Upper lobe of left lung (tissue), 6 donors: ENCODE data around the gene ZNF609. TPM values are rescaled to one million over a fixed set of nuclear protein-coding genes. Genes with fewer than 3 reads are reported as not detected.

Experiments used
- ATAC-seq, 2 donors: fragments of 200-7000 bp; cut with Tn5 transposase; one replicate each; pipeline ENCODE4 v1.9.1; 2022; ENCODE audit warnings: mild to moderate bottlenecking in 2 of 2, moderate library complexity in 2 of 2; ENCODE audit not compliant: low FRiP score in 2 of 2
- DNase-seq, 2 donors: peaks; one replicate each; pipeline ENCODE4 v3.0.0-alpha.2; 2019 to 2020
- H3K27ac ChIP-seq, 4 donors: fragments of 200-600 bp; sonication (generic); one replicate each; pipeline ENCODE4 v1.5.1; 2016 to 2019
- H3K27me3 ChIP-seq, 4 donors: fragments of 200-600 bp; sonication (generic); one replicate each; pipeline ENCODE4 v1.5.1; 2017 to 2019
- H3K36me3 ChIP-seq, 4 donors: fragments of 200-600 bp; sonication (generic); one replicate each; pipeline ENCODE4 v1.5.1; 2016 to 2019
- H3K4me1 ChIP-seq, 4 donors: fragments of 200-600 bp; sonication (generic); one replicate each; pipeline ENCODE4 v1.5.1; 2018 to 2019
- H3K4me3 ChIP-seq, 4 donors: fragments of 200-600 bp; sonication (generic); one replicate each; pipeline ENCODE4 v1.5.1; 2017 to 2019; ENCODE audit warnings: mild to moderate bottlenecking in 2 of 4, moderate library complexity in 1 of 4
- H3K9me3 ChIP-seq, 4 donors: fragments of 200-600 bp; sonication (generic); one replicate each; pipeline ENCODE4 v1.5.1; 2018 to 2019
- CTCF ChIP-seq, 6 experiments: fragments of 450-650 bp in 4 of 6; fragments of 200-600 bp in 2 of 6; sonication (generic) in 2 of 6; IDR thresholded peaks; one replicate each; pipeline ENCODE4 v1.5.1; 2016 to 2019; ENCODE audit warnings: antibody characterized with exemption in 6 of 6
- EP300 ChIP-seq, 4 donors: sonication (generic); formaldehyde crosslinking; IDR thresholded peaks; one replicate each; pipeline ENCODE4 v1.5.1; 2017; ENCODE audit warnings: antibody characterized with exemption in 4 of 4, control low read depth in 2 of 4
- POLR2A ChIP-seq, 4 donors: fragments of 450-650 bp; IDR thresholded peaks; one replicate each; pipeline ENCODE4 v1.5.1; 2016 to 2017; ENCODE audit warnings: antibody characterized with exemption in 4 of 4, mild to moderate bottlenecking in 2 of 4
- POLR2AphosphoS5 ChIP-seq, 2 donors: sonication (generic); formaldehyde crosslinking; IDR thresholded peaks; one replicate each; pipeline ENCODE4 v1.5.1; 2017; ENCODE audit warnings: antibody characterized with exemption in 2 of 2
- WGBS, 2 donors: methylation state at CpG; one replicate each; pipeline ENCODE4 v1.1.5; 2017 to 2018; 5-methylcytosine and 5-hydroxymethylcytosine counted together
- total RNA-seq, 6 donors: library from RNA; depleted of rRNA in 4 of 6; stranded (reverse); fragments of >200 nt in 4 of 6; gene quantifications; one replicate each; pipeline versions ENCODE4 v1.1.0 to v1.2.1, GENCODE V29; 2016 to 2021
- donor health status: DM: no; HTN: no; CAD: no; lungs with moderate emphysema.
- donor health status: DM: no; HTN: yes; CAD: no; lungs with severe emphysema.

Gene ZNF609
- total RNA-seq, 6 donors from 2014 or later: 30.4 to 65.0 (median 44.5) TPM

GRCh38 chr15:64645995-64646394, 185.6 kb downstream of the ZNF609 start:
- Histone ChIP-seq H3K4me3 (no peak overlapping the region), H3K9me3 (no peaks in the 10 kb centered on the region), H3K27ac (no peak overlapping the region), H3K4me1 (peaks cover under 1 to 12% (median 4%) of the 10 kb centered on the region in 4 donors), H3K27me3 (no peaks in the 10 kb centered on the region), H3K36me3 (peaks cover 0 to 3% (median 0%) of the 10 kb centered on the region in 4 donors)
- TF ChIP-seq POLR2A (IDR thresholded peaks at IDR 0.05): no peak
- no peak for TF ChIP-seq EP300 (IDR thresholded peaks at IDR 0.05)
- TF ChIP-seq CTCF (IDR thresholded peaks at IDR 0.05): no peak
- TF ChIP-seq POLR2AphosphoS5 (IDR thresholded peaks at IDR 0.05): no peak
- ATAC-seq (no peak), DNase-seq (no peak)
- 89 to 100% methylated on average over 1 of the region's 1 CpG for WGBS, 2 donors

- Histone ChIP-seq H3K27ac (no peak overlapping the region), H3K4me1 (peaks cover 3 to 20% (median 13%) of the 10 kb centered on the region in 4 donors), H3K36me3 (peaks cover 0 to 2% (median 0%) of the 10 kb centered on the region in 4 donors), H3K9me3 (no peaks in the 10 kb centered on the region), H3K27me3 (no peaks in the 10 kb centered on the region), H3K4me3 (no peak overlapping the region)
- no peak for TF ChIP-seq POLR2AphosphoS5 (IDR thresholded peaks at IDR 0.05)
- TF ChIP-seq POLR2A (IDR thresholded peaks at IDR 0.05): no peak
- no peak for TF ChIP-seq CTCF (IDR thresholded peaks at IDR 0.05)
- TF ChIP-seq EP300 (IDR thresholded peaks at IDR 0.05): no peak
- no peak for ATAC-seq
- 96 to 98% methylated on average over 1 of the region's 1 CpG for WGBS, 2 donors
- no peak for DNase-seq
These were observed 187.0 kb downstream of the ZNF609 start for GRCh38 chr15:64647367-64647766.

GRCh38 chr15:64650552-64650951, 190.2 kb downstream of the ZNF609 start:
- ATAC-seq (no peak), DNase-seq (no peak)
- Histone ChIP-seq H3K9me3 (no peaks in the 10 kb centered on the region), H3K4me1 (peaks cover 0 to 20% (median 15%) of the 10 kb centered on the region in 4 donors), H3K27ac (no peak overlapping the region), H3K27me3 (no peaks in the 10 kb centered on the region), H3K36me3 (no peaks in the 10 kb centered on the region), H3K4me3 (no peak overlapping the region)
- 86 to 87% methylated on average over 1 of the region's 1 CpG for WGBS, 2 donors
- TF ChIP-seq POLR2A (IDR thresholded peaks at IDR 0.05): no peak
- no peak for TF ChIP-seq POLR2AphosphoS5 (IDR thresholded peaks at IDR 0.05)
- no peak for TF ChIP-seq CTCF (IDR thresholded peaks at IDR 0.05)
- TF ChIP-seq EP300 (IDR thresholded peaks at IDR 0.05): no peak

- DNase-seq (no peak), ATAC-seq (peak; percentile 26 to 40)
- 46 to 55% methylated on average over 4 of the region's 4 CpGs for WGBS, 2 donors
These were observed 191.3 kb downstream of the ZNF609 start for GRCh38 chr15:64651601-64652191.

More at GRCh38 chr15:64651601-64652191, 191.3 kb downstream of the ZNF609 start:
- H3K36me3 ChIP-seq: no peaks in the 10 kb centered on the region
- no peak overlapping the region for H3K4me3 ChIP-seq
- no peaks in the 10 kb centered on the region for H3K9me3 ChIP-seq
- H3K27me3 ChIP-seq: no peaks in the 10 kb centered on the region
- TF ChIP-seq CTCF (IDR thresholded peaks at IDR 0.05): no peak
- TF ChIP-seq POLR2A (IDR thresholded peaks at IDR 0.05): no peak
- TF ChIP-seq EP300 (IDR thresholded peaks at IDR 0.05): no peak
- TF ChIP-seq POLR2AphosphoS5 (IDR thresholded peaks at IDR 0.05): no peak
- H3K4me1 ChIP-seq: peaks cover 0 to 20% (median 15%) of the 10 kb centered on the region in 4 donors
- peak overlapping the region in 2 of 4 donors; percentile 7 to 49 for H3K27ac ChIP-seq
